HCT116 (cell line): ENCODE measurements around the gene SLC43A3. TPM values are rescaled to one million over a fixed set of nuclear protein-coding genes. Genes with fewer than 3 reads are reported as not detected.

ENCODE experiments used
- ATAC-seq: fragments of 200-7000 bp; cut with Tn5 transposase; 2 replicates; pipeline ENCODE4 v1.9.1; 2020; ENCODE audit warnings: mild to moderate bottlenecking, moderate library complexity
- BruUV-seq: library from RNA; stranded (reverse); fragments of 400-500 nt; replicated peaks from 2 replicates; lab custom pipeline; 2021; lab: Mats Ljungman, UMichigan
- CTCF ChIA-PET: fragments of 300-600 bp; sonication (Branson Sonifier 250); formaldehyde crosslinking; loops from one replicate; lab custom pipeline; 2021; ENCODE audit warnings: antibody characterized with exemption; lab: Charles Lee
- POLR2A ChIA-PET: fragments of 300-600, 350-600 bp; sonication (Branson Sonifier 250); formaldehyde crosslinking; loops from one replicate; lab custom pipeline; 2021; ENCODE audit warnings: antibody characterized with exemption; lab: Charles Lee
- RAD21 ChIA-PET, 2 experiments: fragments of 300-600 bp; sonication (Branson Sonifier 250); formaldehyde crosslinking; loops; one replicate each; lab custom pipeline; 2023; ENCODE audit warnings: low total read pairs in 2 of 2; ENCODE audit not compliant: uncharacterized antibody in 2 of 2, unreplicated experiment in 2 of 2, low non-redundant PET in 1 of 2; lab: Charles Lee
- DNase-seq: peaks from one replicate; pipeline ENCODE4 v3.0.0-alpha.2; 2010; ENCODE audit warnings: low read depth, low spot score
- H2AFZ ChIP-seq: fragments of 200-600 bp; shearing (Covaris generic), sonication (generic); 2 replicates; pipeline ENCODE4 v1.6.1; 2017; ENCODE audit warnings: low read depth, mixed run types, mixed read lengths, antibody characterized with exemption, low read length; ENCODE audit not compliant: poor library complexity, severe bottlenecking
- H3K27ac ChIP-seq: 2 replicates; pipeline ENCODE4 v1.5.1; 2012; ENCODE audit warnings: low read depth, low read length
- H3K27me3 ChIP-seq: fragments of 200-600 bp; sonication (generic); 2 replicates; pipeline ENCODE4 v1.6.1; 2016; ENCODE audit warnings: mixed run types, low read length, mixed read lengths; ENCODE audit not compliant: insufficient read depth
- H3K36me3 ChIP-seq, 2 experiments: fragments of 200-500 bp in 1 of 2; fragments of 200-600 bp in 1 of 2; sonication (Bioruptor generic) in 1 of 2; sonication (generic) in 1 of 2; 2 replicates each; pipeline versions ENCODE4 v1.5.1 to v1.6.1; 2014 to 2016; ENCODE audit warnings: low read length in 2 of 2, inconsistent platforms in 1 of 2, mixed read lengths in 1 of 2, mixed run types in 1 of 2; ENCODE audit not compliant: insufficient read depth in 2 of 2, control insufficient read depth in 1 of 2
- H3K4me1 ChIP-seq, 2 experiments: fragments of 200-600 bp in 1 of 2; sonication (generic) in 1 of 2; 2 replicates each; pipeline versions ENCODE4 v1.5.1 to v1.6.1; 2012 to 2017; ENCODE audit warnings: low read length in 2 of 2, inconsistent platforms in 1 of 2, mild to moderate bottlenecking in 1 of 2, mixed read lengths in 1 of 2, mixed run types in 1 of 2, moderate library complexity in 1 of 2; ENCODE audit not compliant: insufficient read depth in 2 of 2, control insufficient read depth in 1 of 2
- H3K4me2 ChIP-seq: fragments of 200-600 bp; sonication (generic); 2 replicates; pipeline ENCODE4 v1.6.1; 2017; ENCODE audit warnings: mixed run types, low read length, mixed read lengths
- H3K4me3 ChIP-seq, 2 experiments: fragments of 200-600 bp in 1 of 2; sonication (generic) in 1 of 2; replicated peaks in 1 of 2; 2 replicates each; pipeline ENCODE4 v1.5.1; 2011 to 2016; ENCODE audit warnings: low read length in 2 of 2, control low read depth in 1 of 2, low read depth in 1 of 2, mild to moderate bottlenecking in 1 of 2, mixed read lengths in 1 of 2, mixed run types in 1 of 2
- H3K79me2 ChIP-seq: fragments of 200-600 bp; sonication (generic); 2 replicates; pipeline ENCODE4 v1.6.1; 2017; ENCODE audit warnings: mild to moderate bottlenecking, mixed run types, low read length, moderate library complexity, mixed read lengths; ENCODE audit not compliant: insufficient read depth
- H3K9ac ChIP-seq: fragments of 200-600 bp; sonication (generic); 2 replicates; pipeline ENCODE4 v1.6.1; 2016; ENCODE audit warnings: low read length, mixed read lengths
- H3K9me2 ChIP-seq: fragments of 200-600 bp; sonication (generic), shearing (Covaris generic); 2 replicates; pipeline ENCODE4 v1.6.1; 2017; ENCODE audit warnings: mixed run types, mild to moderate bottlenecking, moderate library complexity; ENCODE audit not compliant: insufficient read depth
- H3K9me3 ChIP-seq, 2 experiments: fragments of 200-500 bp in 1 of 2; fragments of 200-600 bp in 1 of 2; sonication (Bioruptor generic) in 1 of 2; sonication (generic) in 1 of 2; 2 replicates each; pipeline ENCODE4 v1.6.1; 2014 to 2017; ENCODE audit warnings: low read length in 2 of 2, mixed read lengths in 2 of 2, inconsistent platforms in 1 of 2, low read depth in 1 of 2, mild to moderate bottlenecking in 1 of 2, mixed run types in 1 of 2, moderate library complexity in 1 of 2; ENCODE audit not compliant: control insufficient read depth in 1 of 2, insufficient read depth in 1 of 2
- H4K20me1 ChIP-seq: fragments of 200-600 bp; sonication (generic), shearing (Covaris generic); 2 replicates; pipeline ENCODE4 v1.6.1; 2017; ENCODE audit warnings: mixed run types, mild to moderate bottlenecking, moderate library complexity; ENCODE audit not compliant: insufficient read depth
- EZH2phosphoT487 ChIP-seq: fragments of 200-600 bp; IDR thresholded peaks from 2 replicates; pipeline ENCODE4 v1.6.1; 2018; ENCODE audit warnings: antibody characterized with exemption, borderline replicate concordance
- FOSL1 ChIP-seq: IDR thresholded peaks from 2 replicates; pipeline ENCODE4 v1.6.1; 2012; ENCODE audit warnings: low read depth
- POLR2AphosphoS5 ChIP-seq: IDR thresholded peaks from 2 replicates; pipeline ENCODE4 v1.6.1; 2011; ENCODE audit warnings: mild to moderate bottlenecking, low read depth, low read length, moderate library complexity
- RAD21 ChIP-seq: IDR thresholded peaks from 2 replicates; pipeline ENCODE4 v1.6.1; 2012; ENCODE audit warnings: low read depth, mild to moderate bottlenecking
- YY1 ChIP-seq: IDR thresholded peaks from 2 replicates; pipeline ENCODE4 v1.6.1; 2011; ENCODE audit warnings: low read length, low read depth, moderate library complexity, mild to moderate bottlenecking; ENCODE audit not compliant: insufficient replicate concordance; ENCODE audit errors: extremely low read depth
- intact Hi-C: fragments of 100-400 bp; cut with micrococcal nuclease; formaldehyde crosslinking; loops from 2 replicates; pipeline ENCODE4 v1.10.0; 2022
- total RNA-seq: library from RNA; stranded (reverse); gene quantifications from one replicate; pipeline ENCODE4 v1.2.1, GENCODE V29; 2021; ENCODE audit not compliant: unreplicated experiment

Gene SLC43A3
- total RNA-seq, 1 experiment from 2014 or later: 36.9 TPM

DNA sequence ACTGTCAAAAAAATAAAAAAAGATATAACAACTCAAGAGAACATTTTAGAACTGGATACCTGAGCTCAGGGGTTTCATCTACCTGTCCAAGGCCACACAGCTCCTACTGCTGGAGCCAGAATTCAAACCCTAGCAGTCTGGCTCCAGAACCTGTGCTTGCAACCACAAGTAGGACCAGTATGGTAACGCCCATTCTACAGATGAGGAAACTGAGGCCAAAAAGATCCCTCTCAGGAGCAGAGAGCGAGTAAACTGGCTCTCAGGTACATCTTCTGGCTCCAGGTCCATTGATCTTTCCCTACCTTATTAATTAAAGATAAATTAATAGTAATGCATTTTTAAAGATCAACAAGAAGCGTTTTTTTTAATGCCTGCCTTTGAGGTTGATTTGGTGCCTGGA is 69.6 kb downstream of the SLC43A3 start:
- intact Hi-C loops: no loop called here
- no peak overlapping the region for H3K9ac ChIP-seq
- ChIA-PET CTCF (no interaction called here), POLR2A (no interaction called here), RAD21 (no interaction called here)
- DNase-seq (no peak), ATAC-seq (no peak)
- no peaks in the 10 kb centered on the region for H3K4me1 ChIP-seq
- no peaks in the 10 kb centered on the region for H4K20me1 ChIP-seq
- no peak overlapping the region for H2AFZ ChIP-seq
- BruUV-seq: no TSS peak
- no peaks in the 10 kb centered on the region for H3K36me3 ChIP-seq
- H3K79me2 ChIP-seq: no peaks in the 10 kb centered on the region
- H3K9me2 ChIP-seq: no peaks in the 10 kb centered on the region
- H3K9me3 ChIP-seq: no peaks in the 10 kb centered on the region
- no peak for TF ChIP-seq YY1
- no peak for TF ChIP-seq POLR2AphosphoS5
- no peak for TF ChIP-seq FOSL1
- no peak for TF ChIP-seq EZH2phosphoT487
- TF ChIP-seq RAD21: no peak
- H3K4me3 ChIP-seq: no peak overlapping the region
- H3K27ac ChIP-seq: no peak overlapping the region
- H3K4me2 ChIP-seq: no peak overlapping the region
- H3K27me3 ChIP-seq: no peaks in the 10 kb centered on the region

Other genes starting within 250 kb of the SLC43A3 start
- not detected for gene LRRC55, start 245.2 kb downstream of the SLC43A3 start, total RNA-seq
- gene APLNR, start 189.9 kb downstream of the SLC43A3 start, total RNA-seq: not detected
- gene TNKS1BP1, start 102.2 kb downstream of the SLC43A3 start, total RNA-seq: 77.6 TPM
- gene SSRP1, start 91.2 kb downstream of the SLC43A3 start, total RNA-seq: 260 TPM
- gene P2RX3, start 88.8 kb downstream of the SLC43A3 start, total RNA-seq: not detected
- gene PRG3, start 46.0 kb downstream of the SLC43A3 start, total RNA-seq: not detected
- gene PRG2, start 36.5 kb downstream of the SLC43A3 start, total RNA-seq: 0.81 TPM
- 24.0 TPM for gene RTN4RL2, start 33.4 kb upstream of the SLC43A3 start, total RNA-seq
- gene SLC43A1, start 88.6 kb upstream of the SLC43A3 start, total RNA-seq: 11.8 TPM
- 65.6 TPM for gene TIMM10, start 103.6 kb upstream of the SLC43A3 start, total RNA-seq
- not detected for gene SMTNL1, start 110.5 kb upstream of the SLC43A3 start, total RNA-seq
- 24.8 TPM for gene UBE2L6, start 140.6 kb upstream of the SLC43A3 start, total RNA-seq
- 3.4 TPM for gene SERPING1, start 170.6 kb upstream of the SLC43A3 start, total RNA-seq
- gene YPEL4, start 222.8 kb upstream of the SLC43A3 start, total RNA-seq: 0.32 TPM
- gene CLP1, start 230.6 kb upstream of the SLC43A3 start, total RNA-seq: 17.7 TPM
- gene ZDHHC5, start 241.0 kb upstream of the SLC43A3 start, total RNA-seq: 64.1 TPM